ENCODE data around the gene RUVBL1.

The RUVBL1 gene

DNA sequence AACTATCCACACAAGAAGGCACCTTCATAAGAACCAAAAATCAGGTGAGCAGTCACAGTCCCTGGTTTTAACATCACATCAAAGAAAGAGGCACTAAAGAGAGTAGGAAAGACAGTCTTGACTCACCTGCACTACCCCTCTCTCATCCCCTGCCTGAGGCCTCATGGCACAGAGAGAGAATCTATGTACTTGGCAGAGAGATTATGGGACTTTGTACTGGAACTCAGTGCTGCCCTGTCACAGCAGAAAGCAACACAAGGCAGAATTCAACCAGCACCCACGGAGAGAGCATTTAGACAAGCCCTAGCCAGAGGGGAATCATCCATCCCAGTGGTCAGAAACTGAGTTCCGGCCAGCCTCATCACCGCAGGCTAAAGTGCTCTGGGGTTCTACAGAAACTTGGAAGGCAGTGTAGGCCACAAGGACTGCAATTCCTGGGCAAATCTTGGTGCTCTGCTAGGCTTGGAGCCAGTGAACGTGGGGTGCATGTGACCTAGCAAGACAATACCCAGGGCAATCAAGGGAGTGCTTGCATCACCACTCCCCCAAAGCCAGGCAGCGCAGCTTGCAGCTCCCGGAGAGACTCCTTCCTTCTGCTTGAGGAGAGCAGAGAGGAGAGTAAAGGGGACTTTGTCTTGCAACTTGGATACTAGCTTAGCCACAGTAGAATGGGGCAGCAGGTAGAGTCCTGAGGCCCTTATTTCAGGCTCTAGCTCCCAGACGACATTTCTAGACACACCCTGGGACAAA, 8.5 kb upstream of the RUVBL1 start:
- DNase-seq: no peak

DNA sequence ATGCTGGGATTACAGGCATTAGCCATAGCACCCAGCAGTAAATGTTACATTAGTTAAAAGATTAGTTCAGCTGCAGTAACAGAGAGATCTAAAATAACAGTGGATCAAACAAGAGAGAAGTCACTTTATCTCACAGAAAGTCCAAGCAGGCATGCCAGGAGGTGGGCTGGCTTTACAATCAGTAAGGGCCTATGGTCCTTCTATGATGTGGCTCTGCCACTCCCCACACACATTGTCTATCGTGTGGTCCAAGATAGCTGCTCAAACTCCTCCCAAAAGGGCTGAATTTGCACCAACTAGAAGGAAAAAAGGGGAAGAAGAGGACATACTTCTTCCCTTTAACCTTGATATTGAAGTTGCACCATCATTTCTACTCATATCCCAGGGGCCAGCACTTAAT, 4.6 kb upstream of the RUVBL1 start:
- no peak for DNase-seq

DNA sequence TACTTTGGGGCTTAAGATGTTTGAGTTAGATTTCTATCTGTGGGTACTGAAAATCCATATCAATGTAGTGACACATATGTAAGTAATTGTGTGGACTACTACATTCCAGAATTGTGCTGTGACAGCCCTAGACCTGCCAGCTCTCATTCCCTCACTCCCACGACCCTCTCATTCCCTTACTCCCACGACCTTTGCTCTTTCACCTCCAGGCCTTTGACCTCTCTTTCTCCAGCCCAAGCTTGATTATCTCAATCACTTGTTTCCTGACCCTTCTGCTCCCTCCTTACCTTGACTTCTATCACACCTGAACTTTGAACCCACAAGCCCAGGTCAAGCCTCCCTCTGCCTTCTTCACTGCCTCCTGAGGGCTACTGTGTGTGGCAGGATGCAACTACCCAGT, 3.6 kb upstream of the RUVBL1 start:
- no peak for DNase-seq

GRCh38 chr3:128123156-128123537, 465 bp downstream of the RUVBL1 start:
- DNase-seq: no peak

DNA sequence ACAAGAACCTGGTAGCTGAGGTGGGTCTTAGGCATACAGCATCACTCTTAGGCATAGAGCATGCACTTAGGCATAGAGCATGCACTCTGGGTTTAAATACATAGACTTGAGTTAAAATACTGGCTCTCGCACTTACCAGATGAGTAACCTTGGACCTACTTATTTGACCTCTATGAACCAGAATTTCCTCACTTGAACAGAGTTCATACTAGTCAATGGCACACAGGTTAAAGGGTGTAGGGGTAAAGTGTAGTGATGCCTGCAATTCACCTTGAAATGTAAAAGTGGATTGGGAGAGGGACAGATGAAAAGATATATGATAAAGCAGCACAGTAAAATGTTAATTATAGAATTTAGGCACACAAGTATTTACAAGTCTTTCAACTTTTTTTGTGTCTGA, 1.6 kb downstream of the RUVBL1 start:
- no peak for DNase-seq

DNA sequence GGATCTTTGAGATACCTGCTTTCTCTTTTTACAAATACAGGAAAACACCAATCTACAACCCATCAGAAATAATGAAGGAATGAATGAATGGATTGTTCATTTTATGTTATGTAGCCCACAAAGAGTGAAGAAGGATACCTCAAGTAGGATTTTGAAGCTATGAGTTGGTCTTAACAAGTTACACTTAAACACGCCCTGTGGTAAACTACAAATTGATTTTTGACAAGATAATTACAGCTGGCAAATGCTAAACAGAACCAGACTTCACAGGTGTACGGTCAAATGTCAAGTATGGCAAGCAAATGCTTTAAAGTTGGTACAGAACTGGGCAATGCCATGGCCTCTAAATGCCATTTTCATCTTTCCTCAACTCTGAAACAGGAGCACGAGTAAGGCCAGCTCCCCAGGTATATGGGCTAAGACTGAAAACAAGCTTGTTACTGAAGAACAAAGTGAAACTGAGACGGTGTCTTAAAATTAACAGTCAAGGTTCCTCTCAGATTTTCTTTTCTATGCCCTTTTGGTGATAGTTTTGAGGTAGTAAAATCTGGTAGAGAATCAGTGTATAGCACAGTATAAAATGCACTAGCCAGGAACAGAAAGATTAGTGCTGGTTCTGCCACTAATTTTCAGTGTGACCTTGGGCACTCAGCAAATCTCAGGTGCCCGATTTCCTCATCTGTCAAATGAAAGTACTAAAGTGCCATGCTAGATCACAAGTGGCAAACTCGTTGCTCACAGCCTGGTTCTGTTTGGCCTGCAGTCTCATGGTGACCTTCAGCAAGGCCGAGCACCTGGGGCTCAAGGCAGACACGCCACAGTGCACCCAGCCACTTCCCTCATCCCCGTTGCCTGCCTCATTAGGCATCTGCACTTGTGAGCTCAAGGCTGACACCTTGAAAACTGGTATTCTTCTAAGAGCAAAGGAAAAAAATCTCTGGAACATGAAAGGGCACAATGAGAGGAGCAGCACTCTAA, 9.5 kb downstream of the RUVBL1 start:
- no peak for DNase-seq

DNA sequence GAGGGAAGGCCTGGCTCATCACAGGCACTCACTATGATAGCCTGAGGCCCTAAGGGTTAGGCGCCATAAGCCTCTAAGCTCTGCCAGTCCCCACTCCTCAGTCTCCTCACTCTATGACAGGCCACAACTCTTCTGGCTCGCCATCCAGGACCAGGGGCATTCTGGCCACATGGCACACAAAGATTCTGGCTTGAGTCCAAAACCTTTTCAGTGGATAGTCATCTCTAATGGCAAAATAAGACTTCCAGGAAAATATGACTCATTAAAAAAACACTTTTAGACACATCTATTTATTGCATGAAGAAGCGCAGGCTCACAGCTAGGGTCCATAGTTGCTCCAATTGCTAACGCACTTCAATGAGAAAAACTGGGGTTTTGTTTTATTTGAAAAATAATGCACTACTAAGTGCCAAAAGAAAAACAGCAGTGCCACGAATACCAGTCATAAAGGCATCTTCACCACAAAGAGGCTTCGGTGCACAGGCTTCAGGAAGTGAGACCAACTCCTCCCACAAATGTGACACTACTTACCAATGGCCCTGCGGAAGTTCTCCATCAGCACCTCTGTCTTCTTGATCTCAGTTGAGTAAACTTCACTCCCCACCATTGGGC, 11.1 kb downstream of the RUVBL1 start:
- DNase-seq: peak; percentile 29

DNA sequence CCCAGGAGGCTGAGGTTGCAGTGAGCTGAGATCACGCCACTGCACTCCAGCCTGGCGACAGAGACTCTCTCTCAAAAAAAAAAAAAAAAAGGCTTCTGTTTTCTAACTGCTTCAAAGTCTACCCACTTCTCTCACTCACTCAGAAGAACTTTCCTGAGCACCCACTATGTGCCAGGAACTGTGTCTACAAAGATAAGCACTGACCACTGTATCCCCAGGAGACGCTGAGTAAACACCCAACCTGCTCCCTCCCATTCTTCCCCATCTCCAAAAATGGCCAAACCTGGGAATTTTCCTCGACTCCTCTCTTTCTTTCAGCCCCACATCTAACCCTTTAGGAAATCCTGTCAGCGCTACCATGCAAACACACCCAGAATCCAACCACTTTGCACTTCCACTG, 12.5 kb downstream of the RUVBL1 start:
- DNase-seq: no peak

DNA sequence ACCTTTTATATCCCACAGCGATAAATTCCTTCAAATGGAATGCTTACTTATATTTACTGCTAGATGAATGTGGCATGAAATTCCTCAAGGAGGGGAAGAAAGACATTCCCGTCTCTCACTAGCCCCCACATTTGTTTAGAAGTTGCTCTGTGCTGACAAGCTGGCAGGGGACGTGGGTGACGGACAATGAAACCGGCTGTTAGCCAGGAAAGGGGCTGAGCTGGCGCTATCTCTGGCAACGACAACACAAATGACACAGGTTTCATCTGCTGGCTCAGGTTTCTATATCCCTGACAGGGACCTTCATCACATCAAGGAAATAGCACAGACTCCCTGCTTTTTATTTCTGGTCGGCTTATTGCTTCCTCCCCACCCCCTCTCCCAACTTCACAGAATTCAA, 15.8 kb downstream of the RUVBL1 start:
- DNase-seq: no peak

DNA sequence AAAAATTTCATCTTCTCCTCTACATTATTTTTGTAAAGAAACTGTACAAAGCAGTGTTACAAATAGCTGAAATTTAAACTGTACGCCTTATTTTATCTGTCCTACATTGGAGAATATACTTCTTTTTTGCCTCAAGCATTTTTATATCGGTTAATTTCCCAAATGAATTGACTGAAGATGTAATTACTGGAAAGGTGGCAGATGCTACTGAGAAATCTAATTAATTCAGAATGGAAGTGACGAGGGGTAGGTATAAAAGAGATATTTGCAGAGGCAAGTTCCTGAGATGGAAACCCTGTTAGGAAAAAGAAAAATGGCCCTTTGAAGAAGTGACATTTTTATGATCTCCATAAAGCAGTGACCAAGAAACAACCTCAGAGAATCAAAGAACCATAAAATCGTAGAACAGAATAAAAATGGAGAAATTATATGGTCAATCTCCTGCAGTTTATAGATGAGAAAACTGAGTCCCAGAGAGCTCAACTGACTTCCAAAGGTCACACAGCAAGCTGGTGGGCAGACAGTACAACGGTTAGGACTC, 20.4 kb downstream of the RUVBL1 start:
- DNase-seq: no peak

DNA sequence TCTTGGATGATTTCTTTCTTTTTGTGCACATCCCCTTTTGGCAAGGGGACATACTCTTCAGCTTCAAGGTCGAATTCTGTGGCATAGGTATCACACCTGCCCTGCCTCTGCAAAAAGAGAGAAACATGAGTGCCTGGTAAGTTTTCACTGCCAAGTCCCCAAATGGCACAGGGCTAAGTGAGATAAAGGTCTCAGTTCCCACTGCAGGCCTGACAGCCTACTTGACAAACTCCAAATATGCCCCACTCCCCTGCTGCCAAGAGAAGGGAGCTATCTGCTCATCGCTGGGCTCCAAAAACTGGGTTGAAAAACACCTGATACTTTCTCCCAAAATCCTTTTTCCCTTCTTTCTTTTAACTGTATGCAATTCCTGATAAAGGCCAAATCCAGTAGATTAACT, 23.0 kb downstream of the RUVBL1 start:
- no peak for DNase-seq

GRCh38 chr3:128100161-128100560, 23.5 kb downstream of the RUVBL1 start:
- DNase-seq: no peak

GRCh38 chr3:128098234-128098633, 25.4 kb downstream of the RUVBL1 start:
- DNase-seq: no peak

GRCh38 chr3:128095222-128095703, 28.3 kb downstream of the RUVBL1 start:
- peak; percentile 85 for DNase-seq

DNA sequence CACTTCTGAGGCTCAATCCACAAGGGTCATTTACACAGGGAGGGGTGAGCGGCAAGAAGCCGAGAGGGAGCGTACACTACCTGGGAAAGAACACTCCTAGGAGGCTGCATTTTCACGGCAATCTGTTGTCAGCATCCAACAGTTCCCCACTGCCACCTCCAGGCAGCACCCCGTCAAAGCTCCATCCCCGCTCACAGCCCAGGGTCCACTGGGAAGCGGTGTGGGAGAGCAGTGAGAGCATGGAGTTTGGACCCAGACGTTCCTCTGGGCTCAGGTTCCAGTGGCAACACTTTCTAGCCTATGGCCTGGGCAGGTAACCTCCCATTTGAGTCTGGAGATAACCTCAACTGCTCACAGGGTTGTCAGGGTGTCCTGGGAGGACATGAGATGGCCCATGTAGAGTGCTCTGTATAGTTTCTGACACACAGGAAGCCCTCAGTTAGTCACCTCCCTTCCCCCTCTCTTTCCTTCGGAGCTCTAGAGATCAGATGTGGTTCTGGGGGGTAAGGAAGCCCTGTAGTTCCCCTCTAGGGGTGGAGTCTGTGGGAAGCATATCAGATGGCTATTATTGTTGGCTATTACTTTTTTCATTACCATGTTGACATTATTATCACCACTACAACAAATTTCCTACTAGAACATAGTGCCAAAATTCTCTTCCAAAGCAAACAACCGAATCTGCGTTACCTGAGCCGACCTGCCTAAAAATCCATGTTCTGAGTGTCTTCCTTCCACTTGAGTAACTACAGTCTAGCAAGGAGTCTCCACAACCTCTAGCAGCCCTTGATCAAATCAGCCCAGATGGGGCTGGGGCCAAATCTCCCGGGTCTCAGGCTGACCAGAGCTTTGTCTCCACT, 29.1 kb downstream of the RUVBL1 start:
- DNase-seq: no peak

DNA sequence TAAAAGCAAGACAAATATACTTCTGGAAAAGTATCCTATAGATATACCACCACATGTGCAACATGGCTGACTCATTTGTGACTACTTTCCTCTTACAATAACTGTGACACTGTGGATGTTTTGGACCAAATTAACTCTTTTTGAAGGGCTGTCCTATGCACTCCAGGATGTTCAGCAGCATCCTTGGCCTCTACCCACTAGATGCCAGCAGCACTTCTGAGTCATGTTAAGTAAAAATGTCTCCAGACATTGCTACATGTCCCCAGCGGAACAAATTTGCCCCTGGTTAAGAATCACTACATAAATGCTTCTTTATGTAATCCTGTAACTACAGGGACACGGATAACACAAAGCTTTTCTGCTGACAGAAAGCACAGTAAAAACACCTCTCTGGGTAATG, 32.0 kb downstream of the RUVBL1 start:
- no peak for DNase-seq

GRCh38 chr3:128089135-128089534, 34.5 kb downstream of the RUVBL1 start:
- DNase-seq: no peak

GRCh38 chr3:128084675-128085021, 39.0 kb downstream of the RUVBL1 start:
- DNase-seq: no peak

DNA sequence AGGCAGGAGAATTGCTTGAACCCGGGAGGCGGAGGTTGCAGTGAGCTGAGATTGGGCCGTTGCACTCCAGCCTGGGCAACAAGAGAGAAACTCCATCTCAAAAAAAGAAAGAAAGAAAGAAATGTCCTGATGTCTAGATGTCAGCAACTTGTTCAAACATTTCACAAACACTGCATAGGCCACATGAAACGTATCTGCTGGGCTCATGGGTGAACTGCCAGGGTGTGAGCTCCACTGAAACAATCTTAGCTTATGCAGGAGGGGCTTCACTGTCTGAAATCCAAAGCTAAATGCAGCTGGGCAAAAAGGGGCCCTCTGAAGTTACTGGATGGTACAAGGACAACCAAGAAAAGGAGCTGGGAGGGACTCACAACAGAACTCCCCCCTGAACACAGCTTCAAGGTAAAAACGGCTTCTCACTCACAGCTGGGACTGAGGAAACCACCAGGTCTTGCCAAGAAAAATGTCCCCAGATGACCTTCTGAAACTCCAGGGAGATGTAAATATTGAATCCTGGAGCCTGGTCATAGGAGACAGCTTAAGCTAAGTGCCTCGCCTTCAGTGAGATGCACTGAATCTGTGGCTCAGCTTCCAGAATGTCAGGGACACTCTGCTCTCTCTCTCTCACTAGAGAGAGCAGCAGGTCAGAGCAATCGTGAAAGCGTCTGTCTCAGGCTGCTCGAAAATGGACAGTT, 39.5 kb downstream of the RUVBL1 start:
- DNase-seq: no peak

- no peak for DNase-seq
These were observed 40.2 kb downstream of the RUVBL1 start for GRCh38 chr3:128083396-128083795.

DNA sequence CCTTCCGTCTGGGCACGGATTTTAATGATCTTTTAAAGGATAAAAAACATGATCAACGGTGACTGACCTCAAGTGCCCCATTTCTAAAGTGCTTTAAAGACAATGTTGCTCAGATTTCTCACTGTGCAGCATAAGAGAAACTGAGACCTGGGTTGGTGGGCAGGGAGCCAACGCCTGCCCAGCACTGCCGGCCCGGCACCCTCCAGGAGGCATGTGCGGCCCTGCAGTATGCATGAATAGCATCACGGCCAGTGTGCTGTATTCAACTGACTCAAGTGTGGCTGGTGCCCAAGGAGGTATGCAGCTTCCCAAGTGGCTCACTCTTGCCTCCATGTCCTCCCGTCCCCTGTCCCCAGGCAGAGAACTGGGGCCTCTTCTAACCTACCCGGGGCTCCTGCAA, 41.1 kb downstream of the RUVBL1 start:
- DNase-seq: no peak

GRCh38 chr3:128081846-128082245, 41.8 kb downstream of the RUVBL1 start:
- no peak for DNase-seq

All from activated T-cell treated with anti-CD3 and anti-CD28 coated beads, Interleukin-2, amount 50 U/mL, for 1 hour (primary cell).